Upper lobe of right lung (tissue), 1 donor: Measurements from ENCODE around the gene ANO8. TPM values are rescaled to one million over a fixed set of nuclear protein-coding genes. Genes with fewer than 3 reads are reported as not detected.

Experiments
- ATAC-seq: fragments of 200-7000 bp; cut with Tn5 transposase; one replicate; pipeline ENCODE4 v1.9.1; 2020; ENCODE audit warnings: mild to moderate bottlenecking, moderate library complexity
- DNase-seq: peaks from one replicate; pipeline ENCODE4 v3.0.0-alpha.2; 2020
- H3K27ac ChIP-seq: fragments of 200-600 bp; one replicate; pipeline ENCODE4 v1.8.0; 2022
- H3K27me3 ChIP-seq: fragments of 200-600 bp; one replicate; pipeline ENCODE4 v1.8.0; 2022; ENCODE audit warnings: mild to moderate bottlenecking
- H3K36me3 ChIP-seq: fragments of 200-600 bp; one replicate; pipeline ENCODE4 v1.8.0; 2022
- H3K4me1 ChIP-seq: fragments of 200-600 bp; one replicate; pipeline ENCODE4 v1.8.0; 2022
- H3K4me3 ChIP-seq: fragments of 200-600 bp; one replicate; pipeline ENCODE4 v1.8.0; 2022; ENCODE audit warnings: mild to moderate bottlenecking
- H3K9me3 ChIP-seq: fragments of 200-600 bp; one replicate; pipeline ENCODE4 v1.8.0; 2022
- intact Hi-C: fragments of 100-400 bp; cut with DNase I; formaldehyde crosslinking; loops from one replicate; pipeline ENCODE4 v1.11.0; 2022
- long read RNA-seq: library from polyadenylated mRNA; unstranded; transcript quantifications from one replicate; pipeline ENCODE4 v2.0.0, GENCODE V29; 2021
- total RNA-seq: library from RNA; stranded (reverse); fragmentation: NEBNext Ultra II Directional; extraction: Animal tissue kit (Norgen Biotek cat#: 25700); gene quantifications from one replicate; pipeline ENCODE4 v1.2.1, GENCODE V29; 2021
- TF ChIP-seq, protein P1 (sequence below): fragments of 200-600 bp; IDR thresholded peaks from one replicate; pipeline ENCODE4 v1.8.0; 2022; ENCODE audit warnings: antibody characterized with exemption
- donor health status: DM: no; HTN: yes; CAD: no; lungs with severe emphysema.

The ANO8 gene
- 14.6 TPM for total RNA-seq
- long read RNA-seq, partial matches to known transcripts: 0 of 2 reads
- long read RNA-seq, other reads (novel, unspliced or antisense): 2 of 2 reads

- Histone ChIP-seq H3K9me3 (no peaks in the 10 kb centered on the region), H3K27ac (peak within 1 kb of the TSS; percentile 68)
These were observed at the start of gene ANO8 for GRCh38 chr19:17334414-17335409. TSS of gene ANO8 (minus strand) at chr19:17334855. CDS start at chr19:17334670, 185 bp downstream.

GRCh38 chr19:17380426-17381138 is 45.9 kb upstream of the ANO8 start:
- Histone ChIP-seq H3K36me3 (no peaks in the 10 kb centered on the region), H3K4me1 (peaks cover 17% of the 10 kb centered on the region), H3K4me3 (no peak overlapping the region), H3K27ac (no peak overlapping the region), H3K9me3 (no peaks in the 10 kb centered on the region), H3K27me3 (no peaks in the 10 kb centered on the region)
- DNase-seq (no peak), ATAC-seq (no peak)
- TF ChIP-seq, protein P1, sequence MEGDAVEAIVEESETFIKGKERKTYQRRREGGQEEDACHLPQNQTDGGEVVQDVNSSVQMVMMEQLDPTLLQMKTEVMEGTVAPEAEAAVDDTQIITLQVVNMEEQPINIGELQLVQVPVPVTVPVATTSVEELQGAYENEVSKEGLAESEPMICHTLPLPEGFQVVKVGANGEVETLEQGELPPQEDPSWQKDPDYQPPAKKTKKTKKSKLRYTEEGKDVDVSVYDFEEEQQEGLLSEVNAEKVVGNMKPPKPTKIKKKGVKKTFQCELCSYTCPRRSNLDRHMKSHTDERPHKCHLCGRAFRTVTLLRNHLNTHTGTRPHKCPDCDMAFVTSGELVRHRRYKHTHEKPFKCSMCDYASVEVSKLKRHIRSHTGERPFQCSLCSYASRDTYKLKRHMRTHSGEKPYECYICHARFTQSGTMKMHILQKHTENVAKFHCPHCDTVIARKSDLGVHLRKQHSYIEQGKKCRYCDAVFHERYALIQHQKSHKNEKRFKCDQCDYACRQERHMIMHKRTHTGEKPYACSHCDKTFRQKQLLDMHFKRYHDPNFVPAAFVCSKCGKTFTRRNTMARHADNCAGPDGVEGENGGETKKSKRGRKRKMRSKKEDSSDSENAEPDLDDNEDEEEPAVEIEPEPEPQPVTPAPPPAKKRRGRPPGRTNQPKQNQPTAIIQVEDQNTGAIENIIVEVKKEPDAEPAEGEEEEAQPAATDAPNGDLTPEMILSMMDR: no peak
- intact Hi-C loops: no loop called here

More at GRCh38 chr19:17334414-17335409, at the start of gene ANO8:
- ATAC-seq (peak; percentile 84), DNase-seq (peak; percentile 97)
- TF ChIP-seq, protein P1: no peak
- Histone ChIP-seq H3K4me3 (peak within 1 kb of the TSS; percentile 78), H3K36me3 (no peaks in the 10 kb centered on the region), H3K27me3 (no peaks in the 10 kb centered on the region), H3K4me1 (peaks cover 30% of the 10 kb centered on the region)
- intact Hi-C loops: no loop called here

GRCh38 chr19:17379221-17379631 is 44.6 kb upstream of the ANO8 start:
- H3K36me3 ChIP-seq: no peaks in the 10 kb centered on the region
- peak; percentile 33 for ATAC-seq
- TF ChIP-seq, protein P1: no peak
- intact Hi-C loops: no loop called here
- no peak overlapping the region for H3K4me3 ChIP-seq
- DNase-seq: no peak
- H3K27ac ChIP-seq: no peak overlapping the region
- H3K9me3 ChIP-seq: no peaks in the 10 kb centered on the region
- H3K4me1 ChIP-seq: peaks cover 17% of the 10 kb centered on the region
- H3K27me3 ChIP-seq: no peaks in the 10 kb centered on the region

- intact Hi-C loops: no loop called here
- DNase-seq (no peak), ATAC-seq (no peak)
- H3K4me1 ChIP-seq: peaks cover 16% of the 10 kb centered on the region
- TF ChIP-seq, protein P1: no peak
- H3K4me3 ChIP-seq: no peak overlapping the region
- H3K27me3 ChIP-seq: no peaks in the 10 kb centered on the region
- no peak overlapping the region for H3K27ac ChIP-seq
- H3K9me3 ChIP-seq: no peaks in the 10 kb centered on the region
- no peaks in the 10 kb centered on the region for H3K36me3 ChIP-seq
These were observed 43.6 kb upstream of the ANO8 start for GRCh38 chr19:17378271-17378670.

- H3K27ac ChIP-seq: peak within 1 kb of the TSS; percentile 24
- ATAC-seq (peak; percentile 72), DNase-seq (no peak)
- H3K9me3 ChIP-seq: no peaks in the 10 kb centered on the region
- no peaks in the 10 kb centered on the region for H3K27me3 ChIP-seq
- TF ChIP-seq, protein P1: no peak
- peaks cover 7% of the 10 kb centered on the region for H3K4me1 ChIP-seq
- no peaks in the 10 kb centered on the region for H3K36me3 ChIP-seq
- intact Hi-C loops: no loop called here
- peak within 1 kb of the TSS; percentile 44 for H3K4me3 ChIP-seq
These were observed 42.4 kb upstream of the ANO8 start, which contains the start of gene PLVAP for GRCh38 chr19:17376935-17377600. TSS of gene PLVAP (minus strand) at chr19:17377342. CDS start at chr19:17377288, 54 bp downstream.
